NCI-H526 (cell line): Measurements from ENCODE around the gene IKBIP.
"Not testable (repeated sequence)": the region's sequence is repeated elsewhere in the genome, so short reads cannot be mapped to it uniquely, and the experiment has no call there.

Source experiments
- DNase-seq, 2 experiments: peaks; one replicate each; lab custom pipeline; 2025; lab: John Stamatoyannopoulos, UW

IKBIP gene

DNA sequence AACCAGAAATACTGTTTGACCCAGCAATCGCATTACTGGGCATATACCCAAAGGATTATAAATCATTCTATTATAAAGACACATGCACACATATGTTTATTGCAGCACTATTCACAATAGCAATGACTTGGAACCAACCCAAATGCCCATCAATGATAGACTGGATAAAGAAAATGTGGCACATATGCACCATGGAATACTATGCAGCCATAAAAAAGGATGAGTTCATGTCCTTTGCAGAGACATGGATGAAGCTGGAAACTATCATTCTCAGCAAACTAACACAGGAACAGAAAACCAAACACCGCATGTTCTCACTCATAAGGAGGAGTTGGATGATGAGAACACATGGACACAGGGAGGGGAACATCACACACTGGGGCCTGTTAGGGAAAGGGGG is 67.8 kb downstream of the IKBIP start:
- not testable (repeated sequence) for DNase-seq

GRCh38 chr12:98575013-98575412 is 69.6 kb downstream of the IKBIP start:
- no peak for DNase-seq
